Retinal pigment epithelial cell (primary cell): ENCODE results near the gene SPARC.
"Not testable (repeated sequence)": the region's sequence is repeated elsewhere in the genome, so short reads cannot be mapped to it uniquely, and the experiment has no call there.

Source experiments
- DNase-seq: peaks from one replicate; pipeline ENCODE4 v3.0.0-alpha.2; 2010; ENCODE audit warnings: low read depth
- H3K4me3 ChIP-seq: 2 replicates; pipeline ENCODE4 v1.5.1; 2011; ENCODE audit warnings: mild to moderate bottlenecking, low read length, control low read depth, moderate library complexity
- CTCF ChIP-seq: conservative IDR thresholded peaks from 2 replicates; pipeline ENCODE4 v1.5.1; 2011; ENCODE audit warnings: low read depth, low read length, control low read depth, inconsistent platforms

SPARC gene

DNA sequence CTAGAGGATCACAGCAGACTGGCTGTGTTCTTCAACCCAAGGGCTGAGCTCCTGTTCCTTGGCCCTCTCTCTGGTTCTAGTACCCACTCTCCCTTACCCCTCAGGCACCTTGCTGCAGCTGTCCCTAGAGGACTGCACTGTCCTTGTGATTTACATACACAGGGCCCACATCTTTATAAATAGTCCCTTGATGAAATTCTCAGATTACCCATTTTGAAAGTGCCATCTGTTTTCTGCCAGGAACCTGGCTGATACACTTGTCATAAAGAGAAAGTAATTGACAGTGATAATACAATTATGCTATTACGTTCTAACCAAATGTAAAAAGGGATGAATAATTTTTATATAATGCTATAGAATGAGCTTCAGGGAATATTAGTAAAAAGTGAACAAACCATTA, 16.5 kb upstream of the SPARC start:
- TF ChIP-seq CTCF: no peak
- no peak overlapping the region for H3K4me3 ChIP-seq
- DNase-seq: no peak

DNA sequence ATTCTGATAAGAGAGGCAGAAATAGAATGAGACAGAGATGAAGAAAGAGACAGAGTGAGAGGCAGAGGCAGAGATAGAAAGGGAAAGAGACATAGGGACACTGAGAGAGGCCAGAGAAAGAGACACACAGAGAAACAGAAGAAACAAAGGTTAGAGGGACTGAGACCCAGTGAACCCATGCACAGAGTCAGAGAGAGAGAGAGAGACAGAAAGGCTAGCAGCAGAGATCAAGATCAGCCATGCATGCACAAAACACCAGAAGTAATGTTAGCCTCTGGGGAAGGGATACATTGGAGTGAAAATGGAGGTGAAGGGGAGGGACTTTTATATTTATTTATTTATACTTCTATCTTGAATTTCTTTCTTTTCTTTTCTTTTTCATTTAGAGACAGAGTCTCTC, 14.1 kb upstream of the SPARC start:
- DNase-seq: no peak
- H3K4me3 ChIP-seq: no peak overlapping the region
- no peak for TF ChIP-seq CTCF

GRCh38 chr5:151700296-151700695, 13.6 kb upstream of the SPARC start:
- no peak for TF ChIP-seq CTCF
- no peak overlapping the region for H3K4me3 ChIP-seq
- no peak for DNase-seq

DNA sequence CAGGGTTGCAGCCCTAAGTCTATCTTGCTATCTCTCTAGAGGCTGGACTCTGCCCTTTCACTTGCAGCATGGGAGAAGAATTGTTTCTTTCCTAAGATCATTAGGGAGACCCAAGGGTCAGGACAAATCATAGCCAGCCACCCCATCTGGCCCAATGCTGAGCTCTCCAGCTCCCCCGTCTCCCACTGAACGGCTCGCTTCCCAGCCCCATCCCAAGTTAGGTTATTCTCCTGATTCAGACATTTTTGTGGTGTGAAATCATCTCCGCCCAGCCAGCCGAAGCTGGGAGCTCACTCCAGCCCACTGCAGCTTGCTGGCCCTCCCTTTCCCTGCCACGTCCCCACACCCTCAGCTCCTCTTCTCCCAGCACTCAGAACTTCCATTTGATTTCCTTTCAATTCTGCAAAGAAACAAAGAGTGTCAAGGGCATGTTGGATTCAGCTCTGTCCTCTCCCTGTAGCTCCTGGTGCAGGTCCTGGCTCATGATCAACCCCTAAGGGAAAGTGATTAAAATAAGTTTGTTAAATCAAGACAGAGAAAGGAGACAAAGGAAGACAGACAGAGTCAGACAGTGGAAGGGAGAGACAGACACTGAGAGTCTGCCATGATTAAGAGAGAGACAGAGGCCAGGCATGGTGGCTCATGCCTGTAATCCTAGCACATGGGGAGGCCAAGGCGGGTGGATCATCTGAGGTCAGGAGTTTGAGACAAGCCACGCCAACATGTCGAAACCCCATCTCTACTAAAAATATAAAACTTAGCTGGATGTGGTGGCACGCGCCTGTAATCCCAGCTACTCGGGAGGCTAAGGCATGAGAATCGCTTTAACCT, 12.6 kb upstream of the SPARC start:
- TF ChIP-seq CTCF: no peak
- no peak overlapping the region for H3K4me3 ChIP-seq
- DNase-seq: peak; percentile 92

DNA sequence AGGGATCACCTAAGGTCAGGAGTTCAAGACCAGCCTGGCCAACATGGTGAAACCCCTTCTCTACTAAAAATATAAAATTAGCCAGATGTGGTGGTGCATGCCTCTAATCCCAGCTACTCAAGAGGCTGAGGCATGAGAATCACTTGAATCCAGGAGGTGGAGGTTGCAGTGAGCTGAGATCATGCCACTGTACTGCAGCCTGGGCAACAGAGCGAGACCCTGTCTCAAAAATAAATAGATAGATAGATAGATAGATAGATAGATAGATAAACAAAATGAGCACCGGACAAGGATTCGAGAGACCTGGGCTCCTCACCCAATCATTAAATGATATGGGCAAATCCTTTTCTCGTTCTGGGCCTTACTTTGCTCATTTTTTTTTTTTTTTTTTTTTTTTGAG, 11.4 kb upstream of the SPARC start:
- DNase-seq, H3K4me3 ChIP-seq: not testable (repeated sequence)

DNA sequence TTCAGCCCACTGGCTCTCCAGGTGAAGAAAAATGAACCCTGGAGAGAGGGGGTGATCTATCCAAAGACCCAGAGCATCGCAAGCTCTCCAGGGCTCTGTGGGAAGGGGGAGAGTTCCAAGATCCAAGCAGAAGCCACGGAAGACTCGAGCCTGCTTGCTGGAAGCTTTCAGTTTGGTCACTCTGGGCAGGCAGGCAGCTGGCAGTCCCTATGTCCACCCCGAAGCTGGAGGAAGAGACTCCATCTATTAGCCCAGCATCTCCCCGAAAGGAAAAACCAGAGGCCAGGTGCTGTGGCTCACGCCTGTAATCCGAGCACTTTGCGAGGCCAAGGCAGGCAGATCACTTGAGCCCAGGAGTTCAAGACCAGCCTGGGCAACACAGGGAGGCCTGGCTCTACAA, 10.7 kb upstream of the SPARC start:
- no peak for TF ChIP-seq CTCF

DNA sequence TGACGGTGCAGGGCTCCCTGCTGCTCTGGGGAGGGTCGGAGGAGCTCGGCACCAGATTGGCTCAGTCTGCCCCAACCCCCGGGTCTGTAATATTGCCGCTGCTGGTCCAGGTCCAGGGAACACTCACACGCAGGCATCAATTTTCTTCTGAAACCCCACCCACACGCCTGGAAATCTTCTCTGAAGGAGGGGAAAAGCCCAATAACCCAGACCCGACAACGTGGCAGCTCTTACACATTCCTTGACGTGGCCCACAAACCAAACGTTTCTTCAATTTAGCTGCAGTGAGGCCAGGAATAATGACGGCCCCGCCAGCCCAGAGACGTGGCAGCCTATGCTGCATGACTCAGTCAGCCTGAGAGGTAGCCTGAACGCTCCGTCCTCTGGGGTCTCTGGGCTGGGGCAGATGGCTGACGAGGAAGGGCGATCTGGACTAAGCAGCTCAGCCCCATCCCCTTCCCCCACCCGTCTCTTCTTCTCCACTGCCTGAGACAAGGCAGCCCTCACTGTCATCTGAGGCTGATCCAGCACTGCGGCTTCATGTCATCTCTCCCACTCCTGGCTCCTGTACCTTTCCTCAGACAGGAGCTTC, 9.9 kb upstream of the SPARC start:
- TF ChIP-seq CTCF: no peak
- DNase-seq: peak; percentile 87
- no peak overlapping the region for H3K4me3 ChIP-seq

More for the DNA sequence above, 10.7 kb upstream of the SPARC start:
- no peak overlapping the region for H3K4me3 ChIP-seq
- no peak for DNase-seq
